Gastroesophageal sphincter (tissue), 4 donors: Measurements from ENCODE around the gene DNAAF5. TPM values are rescaled to one million over a fixed set of nuclear protein-coding genes. Genes with fewer than 3 reads are reported as not detected.

ENCODE experiments used
- ATAC-seq: fragments of 150-250 bp; one replicate; pipeline ENCODE4 v1.9.1; 2016; ENCODE audit warnings: mild to moderate bottlenecking, moderate library complexity
- H3K27ac ChIP-seq, 4 donors: fragments of 200-600 bp; sonication (generic) in 3 of 4; 1 replicate in 3 of 4; 2 replicates in 1 of 4; pipeline ENCODE4 v1.5.1; 2016 to 2019
- H3K27me3 ChIP-seq: fragments of 200-600 bp; sonication (generic); one replicate; pipeline ENCODE4 v1.5.1; 2019
- H3K36me3 ChIP-seq, 2 donors: fragments of 200-600 bp; sonication (generic); one replicate each; pipeline ENCODE4 v1.5.1; 2019; ENCODE audit warnings: control low read depth in 1 of 2
- H3K4me1 ChIP-seq, 3 donors: fragments of 200-600 bp; sonication (generic); 1 replicate in 2 of 3; 2 replicates in 1 of 3; pipeline ENCODE4 v1.5.1; 2016 to 2019; ENCODE audit warnings: control low read depth in 2 of 3
- H3K4me3 ChIP-seq, 2 donors: fragments of 200-600 bp; sonication (generic); one replicate each; pipeline ENCODE4 v1.5.1; 2019; ENCODE audit warnings: mild to moderate bottlenecking in 1 of 2, moderate library complexity in 1 of 2
- H3K9me3 ChIP-seq, 3 donors: fragments of 200-600 bp; sonication (generic); one replicate each; pipeline ENCODE4 v1.5.1; 2017 to 2019; ENCODE audit warnings: control low read depth in 2 of 3
- EP300 ChIP-seq: sonication (generic); formaldehyde crosslinking; IDR thresholded peaks from one replicate; pipeline ENCODE4 v1.6.1; 2017; ENCODE audit warnings: antibody characterized with exemption, mild to moderate bottlenecking
- POLR2A ChIP-seq, 2 donors: fragments of 450-650 bp; IDR thresholded peaks; one replicate each; pipeline ENCODE4 v1.6.1; 2017; ENCODE audit warnings: antibody characterized with exemption in 2 of 2, mild to moderate bottlenecking in 2 of 2, moderate library complexity in 1 of 2
- POLR2AphosphoS5 ChIP-seq: sonication (generic); formaldehyde crosslinking; IDR thresholded peaks from one replicate; pipeline ENCODE4 v1.6.1; 2017; ENCODE audit warnings: antibody characterized with exemption
- WGBS, 2 donors: methylation state at CpG; one replicate each; pipeline ENCODE4 v1.1.5; 2018; ENCODE audit warnings: low coverage in 1 of 2; 5-methylcytosine and 5-hydroxymethylcytosine counted together
- total RNA-seq, 4 donors: library from RNA; depleted of rRNA; stranded (reverse); fragments of >200 nt; gene quantifications; one replicate each; pipeline ENCODE4 v1.1.0, GENCODE V29; 2016
- TF ChIP-seq, protein P1 (sequence below), 4 experiments: fragments of 200-600 bp in 2 of 4; fragments of 450-650 bp in 2 of 4; sonication (generic) in 1 of 4; IDR thresholded peaks; one replicate each; pipeline ENCODE4 v1.5.1; 2017 to 2019; ENCODE audit warnings: antibody characterized with exemption in 4 of 4, mild to moderate bottlenecking in 2 of 4, moderate library complexity in 2 of 4

The DNAAF5 gene
- total RNA-seq, 4 donors from 2014 or later, result 17.4 to 36.4 (median 21.7) TPM

DNA sequence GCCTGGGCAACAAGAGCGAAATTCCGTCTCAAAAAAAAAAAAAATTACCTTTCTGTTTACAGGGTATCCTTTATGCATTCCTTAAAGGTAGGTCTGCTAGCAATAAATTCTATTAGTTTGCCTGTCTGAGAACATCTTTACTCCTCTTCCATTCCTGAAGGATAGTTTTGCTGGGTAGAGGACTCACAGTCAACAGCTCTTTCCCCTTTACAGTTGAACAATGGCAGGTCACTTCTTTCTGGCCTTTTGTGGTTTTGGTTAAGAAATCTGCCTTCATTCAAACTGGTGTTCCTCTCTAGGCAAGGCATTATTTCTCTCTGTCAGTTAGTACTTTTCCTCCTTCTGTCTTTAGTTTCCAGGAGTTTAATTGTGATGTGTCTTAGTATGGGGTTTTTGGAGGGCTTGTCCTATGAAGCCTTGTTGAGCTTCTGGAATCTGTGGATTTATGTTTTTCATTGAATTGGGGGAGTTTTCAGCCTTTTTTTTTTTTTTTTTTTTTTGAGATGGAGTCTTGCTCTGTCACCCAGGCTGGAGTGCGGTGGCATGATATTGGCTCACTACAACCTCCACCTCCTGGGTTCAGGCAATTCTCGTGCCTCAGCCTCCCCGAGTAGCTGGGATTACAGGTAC lies 4.8 kb upstream of the DNAAF5 start:
- peaks cover 0 to 12% (median 6%) of the 10 kb centered on the region in 3 donors for H3K4me1 ChIP-seq
- no peak overlapping the region for H3K27ac ChIP-seq
- no peak for ATAC-seq
- H3K9me3 ChIP-seq, result peaks cover 0 to 6% (median 0%) of the 10 kb centered on the region in 3 donors
- no peak overlapping the region for H3K4me3 ChIP-seq
- TF ChIP-seq EP300, result no peak
- no peak for TF ChIP-seq POLR2AphosphoS5
- TF ChIP-seq, protein P1, sequence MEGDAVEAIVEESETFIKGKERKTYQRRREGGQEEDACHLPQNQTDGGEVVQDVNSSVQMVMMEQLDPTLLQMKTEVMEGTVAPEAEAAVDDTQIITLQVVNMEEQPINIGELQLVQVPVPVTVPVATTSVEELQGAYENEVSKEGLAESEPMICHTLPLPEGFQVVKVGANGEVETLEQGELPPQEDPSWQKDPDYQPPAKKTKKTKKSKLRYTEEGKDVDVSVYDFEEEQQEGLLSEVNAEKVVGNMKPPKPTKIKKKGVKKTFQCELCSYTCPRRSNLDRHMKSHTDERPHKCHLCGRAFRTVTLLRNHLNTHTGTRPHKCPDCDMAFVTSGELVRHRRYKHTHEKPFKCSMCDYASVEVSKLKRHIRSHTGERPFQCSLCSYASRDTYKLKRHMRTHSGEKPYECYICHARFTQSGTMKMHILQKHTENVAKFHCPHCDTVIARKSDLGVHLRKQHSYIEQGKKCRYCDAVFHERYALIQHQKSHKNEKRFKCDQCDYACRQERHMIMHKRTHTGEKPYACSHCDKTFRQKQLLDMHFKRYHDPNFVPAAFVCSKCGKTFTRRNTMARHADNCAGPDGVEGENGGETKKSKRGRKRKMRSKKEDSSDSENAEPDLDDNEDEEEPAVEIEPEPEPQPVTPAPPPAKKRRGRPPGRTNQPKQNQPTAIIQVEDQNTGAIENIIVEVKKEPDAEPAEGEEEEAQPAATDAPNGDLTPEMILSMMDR (IDR thresholded peaks at IDR 0.05), result no peak
- no peak for TF ChIP-seq POLR2A (IDR thresholded peaks at IDR 0.05)
- WGBS, 2 donors, result 95 to 100% methylated on average over 2 to 4 of the region's 5 CpGs
- no peaks in the 10 kb centered on the region for H3K27me3 ChIP-seq
- no peaks in the 10 kb centered on the region for H3K36me3 ChIP-seq

DNA sequence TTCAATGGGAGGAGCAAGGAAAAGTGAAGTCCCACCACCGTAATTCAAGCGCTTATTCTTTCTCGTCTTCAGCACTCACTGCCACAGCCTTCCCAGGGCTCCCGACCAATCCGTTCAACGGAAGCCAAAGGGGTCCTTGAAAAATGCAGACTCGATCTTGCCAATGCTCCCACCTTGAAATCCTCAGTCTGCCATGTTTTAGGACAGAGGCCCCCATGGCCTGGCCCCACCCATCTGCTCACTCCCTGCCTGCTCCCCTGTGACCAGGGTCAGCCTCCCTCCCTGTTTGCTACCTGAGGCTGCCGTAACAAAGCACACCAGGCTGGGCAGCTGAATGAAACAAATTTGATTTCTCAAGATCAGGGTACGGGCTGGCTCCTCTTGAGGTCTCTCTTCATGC lies 3.0 kb upstream of the DNAAF5 start:
- TF ChIP-seq POLR2AphosphoS5, result no peak
- TF ChIP-seq, protein P1 (IDR thresholded peaks at IDR 0.05), result no peak
- TF ChIP-seq EP300, result no peak
- TF ChIP-seq POLR2A (IDR thresholded peaks at IDR 0.05), result no peak
- ATAC-seq, result no peak
- WGBS, 2 donors, result 71 to 84% methylated on average over 1 to 9 of the region's 9 CpGs
- H3K27ac ChIP-seq, result no peak overlapping the region
- peaks cover 0 to 27% (median 17%) of the 10 kb centered on the region in 3 donors for H3K4me1 ChIP-seq
- H3K4me3 ChIP-seq, result no peak overlapping the region
- H3K36me3 ChIP-seq, result no peaks in the 10 kb centered on the region
- H3K9me3 ChIP-seq, result no peaks in the 10 kb centered on the region
- no peaks in the 10 kb centered on the region for H3K27me3 ChIP-seq

GRCh38 chr7:724298-724697 lies 2.2 kb upstream of the DNAAF5 start:
- WGBS, 2 donors, result 80 to 89% methylated on average over 4 to 7 of the region's 7 CpGs
- Histone ChIP-seq H3K9me3 (no peaks in the 10 kb centered on the region), H3K27me3 (no peaks in the 10 kb centered on the region), H3K4me1 (peaks cover 0 to 30% (median 18%) of the 10 kb centered on the region in 3 donors), H3K4me3 (no peak overlapping the region), H3K27ac (no peak overlapping the region), H3K36me3 (peaks cover 0 to 6% of the 10 kb centered on the region in 2 donors)
- no peak for ATAC-seq
- TF ChIP-seq, protein P1 (IDR thresholded peaks at IDR 0.05), result no peak
- TF ChIP-seq POLR2AphosphoS5, result no peak
- no peak for TF ChIP-seq POLR2A (IDR thresholded peaks at IDR 0.05)
- no peak for TF ChIP-seq EP300

- TF ChIP-seq POLR2AphosphoS5 (no peak), POLR2A (IDR thresholded peaks at IDR 0.05) (no peak), EP300 (no peak)
- TF ChIP-seq, protein P1 (IDR thresholded peaks at IDR 0.05), result no peak
- no peak for ATAC-seq
- Histone ChIP-seq H3K4me1 (peaks cover 0 to 36% (median 18%) of the 10 kb centered on the region in 3 donors), H3K36me3 (peaks cover 0 to 17% of the 10 kb centered on the region in 2 donors), H3K9me3 (no peaks in the 10 kb centered on the region), H3K27ac (no peak overlapping the region), H3K4me3 (peak overlapping the region in 1 of 2 donors; percentile 95), H3K27me3 (no peaks in the 10 kb centered on the region)
- WGBS, 2 donors, result 83 to 93% methylated on average over 5 to 8 of the region's 8 CpGs
These were observed 1.1 kb upstream of the DNAAF5 start for GRCh38 chr7:725223-726005.

GRCh38 chr7:726854-727103 lies 280 bp downstream of the DNAAF5 start:
- H3K27ac ChIP-seq, result peak overlapping the region in 3 of 4 donors; percentile 82 to 85 (median 85)
- ATAC-seq, result peak; percentile 38

More at GRCh38 chr7:726854-727103, 280 bp downstream of the DNAAF5 start:
- Histone ChIP-seq H3K36me3 (peaks cover 0 to 31% of the 10 kb centered on the region in 2 donors), H3K9me3 (no peaks in the 10 kb centered on the region), H3K4me1 (peaks cover 0 to 50% (median 18%) of the 10 kb centered on the region in 3 donors), H3K27me3 (no peaks in the 10 kb centered on the region), H3K4me3 (peak overlapping the region; percentile 64 to 95)
- TF ChIP-seq EP300 (no peak), POLR2A (IDR thresholded peaks at IDR 0.05) (no peak), POLR2AphosphoS5 (no peak)
- TF ChIP-seq, protein P1 (IDR thresholded peaks at IDR 0.05), result no peak
- no CpG with 5 or more reads among the region's 39 CpGs for WGBS, 2 donors
